Breast epithelium (tissue), 3 donors: Measurements from ENCODE around the gene DENND4B.

ENCODE experiments used
- CTCF ChIP-seq, 3 donors: fragments of 450-650 bp; IDR thresholded peaks; one replicate each; pipeline ENCODE4 v1.5.1; 2016 to 2017; ENCODE audit warnings: antibody characterized with exemption in 3 of 3, mild to moderate bottlenecking in 3 of 3, moderate library complexity in 3 of 3
- POLR2A ChIP-seq: fragments of 450-650 bp; IDR thresholded peaks from one replicate; pipeline ENCODE4 v1.6.1; 2016; ENCODE audit warnings: antibody characterized with exemption, mild to moderate bottlenecking, moderate library complexity

GRCh38 chr1:153953859-153954365 is 7.4 kb upstream of the DENND4B start:
- TF ChIP-seq CTCF (IDR thresholded peaks at IDR 0.05) (no peak), POLR2A (no peak)
